ENCODE data around the gene CCHCR1. TPM values are rescaled to one million over a fixed set of nuclear protein-coding genes. Genes with fewer than 3 reads are reported as not detected.
A peak's percentile ranks its signal among the peaks of the same experiment; 100 is the strongest.

The CCHCR1 gene
- total and polyA plus RNA-seq, 2 of the 13 experiments (the other 11 are each of a cell fraction or from before 2014, with no cell fraction given) = 14.6 to 28.2 TPM

DNA sequence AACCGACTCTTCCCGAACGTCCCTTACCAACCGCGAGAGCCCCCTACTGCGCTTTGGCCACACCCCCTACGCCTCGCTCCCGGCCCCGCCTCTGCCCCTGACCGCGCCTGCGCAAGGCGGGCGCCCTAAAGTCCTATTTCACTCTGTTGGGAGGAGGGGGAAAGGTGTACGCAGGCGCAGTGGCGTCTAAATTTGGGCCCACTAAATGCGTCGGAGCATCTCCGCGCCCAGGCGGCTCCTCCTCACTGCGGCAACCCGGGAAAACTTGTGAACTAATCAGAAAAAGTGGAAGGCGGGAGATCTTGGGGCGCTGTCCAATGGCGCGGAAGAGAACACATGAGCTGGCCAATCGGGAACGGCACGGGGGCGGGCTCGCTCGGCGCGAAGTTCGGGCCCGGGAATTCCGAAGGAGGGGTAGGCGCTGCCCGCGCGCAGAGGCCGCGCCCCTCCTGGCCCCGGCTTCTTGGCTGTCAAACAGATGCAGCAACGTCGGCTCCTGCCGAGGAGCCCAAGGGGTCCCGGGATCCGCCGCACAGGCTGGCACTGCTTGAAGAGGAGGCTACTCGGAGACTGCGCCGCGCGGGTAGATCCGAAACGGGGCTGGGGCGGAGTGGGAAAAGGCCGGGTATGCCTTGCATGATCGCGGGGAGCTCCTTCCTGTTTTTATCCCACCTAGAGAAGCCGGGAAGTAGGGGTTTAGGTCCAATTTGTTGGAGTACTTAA is 699 bp upstream of the CCHCR1 start, which contains the start of gene TCF19 (continued):
- TF ChIP-seq, protein P1, sequence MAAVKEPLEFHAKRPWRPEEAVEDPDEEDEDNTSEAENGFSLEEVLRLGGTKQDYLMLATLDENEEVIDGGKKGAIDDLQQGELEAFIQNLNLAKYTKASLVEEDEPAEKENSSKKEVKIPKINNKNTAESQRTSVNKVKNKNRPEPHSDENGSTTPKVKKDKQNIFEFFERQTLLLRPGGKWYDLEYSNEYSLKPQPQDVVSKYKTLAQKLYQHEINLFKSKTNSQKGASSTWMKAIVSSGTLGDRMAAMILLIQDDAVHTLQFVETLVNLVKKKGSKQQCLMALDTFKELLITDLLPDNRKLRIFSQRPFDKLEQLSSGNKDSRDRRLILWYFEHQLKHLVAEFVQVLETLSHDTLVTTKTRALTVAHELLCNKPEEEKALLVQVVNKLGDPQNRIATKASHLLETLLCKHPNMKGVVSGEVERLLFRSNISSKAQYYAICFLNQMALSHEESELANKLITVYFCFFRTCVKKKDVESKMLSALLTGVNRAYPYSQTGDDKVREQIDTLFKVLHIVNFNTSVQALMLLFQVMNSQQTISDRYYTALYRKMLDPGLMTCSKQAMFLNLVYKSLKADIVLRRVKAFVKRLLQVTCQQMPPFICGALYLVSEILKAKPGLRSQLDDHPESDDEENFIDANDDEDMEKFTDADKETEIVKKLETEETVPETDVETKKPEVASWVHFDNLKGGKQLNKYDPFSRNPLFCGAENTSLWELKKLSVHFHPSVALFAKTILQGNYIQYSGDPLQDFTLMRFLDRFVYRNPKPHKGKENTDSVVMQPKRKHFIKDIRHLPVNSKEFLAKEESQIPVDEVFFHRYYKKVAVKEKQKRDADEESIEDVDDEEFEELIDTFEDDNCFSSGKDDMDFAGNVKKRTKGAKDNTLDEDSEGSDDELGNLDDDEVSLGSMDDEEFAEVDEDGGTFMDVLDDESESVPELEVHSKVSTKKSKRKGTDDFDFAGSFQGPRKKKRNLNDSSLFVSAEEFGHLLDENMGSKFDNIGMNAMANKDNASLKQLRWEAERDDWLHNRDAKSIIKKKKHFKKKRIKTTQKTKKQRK (IDR thresholded peaks at IDR 0.05; ENCODE audit: low read length) = peak; percentile 36; the same call in 1 of the 2 replicates
- TF ChIP-seq CHCHD3 (CRISPR knock-in tag; IDR thresholded peaks at IDR 0.05) (0 out of 2 replicates have a peak, but pooled peaks have one; percentile 18), ZNF136 (CRISPR knock-in tag; IDR thresholded peaks at IDR 0.05; ENCODE audit: low read depth) (peak; percentile 87), ZNF800 (CRISPR knock-in tag; IDR thresholded peaks at IDR 0.05) (no peak), ZNF274 (CRISPR knock-in tag; IDR thresholded peaks at IDR 0.05) (peak; percentile 10; the same call in 1 of the 2 replicates), NCOR1 (IDR thresholded peaks at IDR 0.05; ENCODE audit: borderline replicate concordance, low read length) (peak; percentile 76; the same call in 1 of the 2 replicates), BHLHE40 (IDR thresholded peaks at IDR 0.05; ENCODE audit: low read length) (peak; percentile 81; the same call in 1 of the 2 replicates), KMT2A (CRISPR knock-in tag; IDR thresholded peaks at IDR 0.05) (peak; percentile 30; the same call in 1 of the 2 replicates), FOXA3 (CRISPR knock-in tag; IDR thresholded peaks at IDR 0.05) (no peak; the same call in 1 of the 2 replicates), ZNF644 (CRISPR knock-in tag; IDR thresholded peaks at IDR 0.05; ENCODE audit: low read depth) (no peak), FIP1L1 (IDR thresholded peaks at IDR 0.05; ENCODE audit: borderline replicate concordance, insufficient read depth, low read depth, low read length) (0 out of 2 replicates have a peak, but pooled peaks have one; percentile 54), CBFB (CRISPR knock-in tag; IDR thresholded peaks at IDR 0.05) (peak; percentile 46; the same call in 1 of the 2 replicates), ZNF777 (CRISPR knock-in tag; IDR thresholded peaks at IDR 0.05) (no peak), DNMT1 (CRISPR knock-in tag; IDR thresholded peaks at IDR 0.05) (0 out of 2 replicates have a peak, but pooled peaks have one; percentile 72), RFXANK (CRISPR knock-in tag; IDR thresholded peaks at IDR 0.05) (no peak), HNRNPK (IDR thresholded peaks at IDR 0.05; ENCODE audit: low read depth, low read length, poor library complexity, severe bottlenecking) (peak; percentile 96), ZNF816 (CRISPR knock-in tag; IDR thresholded peaks at IDR 0.05; ENCODE audit: borderline replicate concordance) (peak; percentile 86; the same call in 1 of the 2 replicates), PTBP1 (IDR thresholded peaks at IDR 0.05; ENCODE audit: low read depth, low read length, poor library complexity, severe bottlenecking) (peak; percentile 32)
- TF ChIP-seq, protein P2, sequence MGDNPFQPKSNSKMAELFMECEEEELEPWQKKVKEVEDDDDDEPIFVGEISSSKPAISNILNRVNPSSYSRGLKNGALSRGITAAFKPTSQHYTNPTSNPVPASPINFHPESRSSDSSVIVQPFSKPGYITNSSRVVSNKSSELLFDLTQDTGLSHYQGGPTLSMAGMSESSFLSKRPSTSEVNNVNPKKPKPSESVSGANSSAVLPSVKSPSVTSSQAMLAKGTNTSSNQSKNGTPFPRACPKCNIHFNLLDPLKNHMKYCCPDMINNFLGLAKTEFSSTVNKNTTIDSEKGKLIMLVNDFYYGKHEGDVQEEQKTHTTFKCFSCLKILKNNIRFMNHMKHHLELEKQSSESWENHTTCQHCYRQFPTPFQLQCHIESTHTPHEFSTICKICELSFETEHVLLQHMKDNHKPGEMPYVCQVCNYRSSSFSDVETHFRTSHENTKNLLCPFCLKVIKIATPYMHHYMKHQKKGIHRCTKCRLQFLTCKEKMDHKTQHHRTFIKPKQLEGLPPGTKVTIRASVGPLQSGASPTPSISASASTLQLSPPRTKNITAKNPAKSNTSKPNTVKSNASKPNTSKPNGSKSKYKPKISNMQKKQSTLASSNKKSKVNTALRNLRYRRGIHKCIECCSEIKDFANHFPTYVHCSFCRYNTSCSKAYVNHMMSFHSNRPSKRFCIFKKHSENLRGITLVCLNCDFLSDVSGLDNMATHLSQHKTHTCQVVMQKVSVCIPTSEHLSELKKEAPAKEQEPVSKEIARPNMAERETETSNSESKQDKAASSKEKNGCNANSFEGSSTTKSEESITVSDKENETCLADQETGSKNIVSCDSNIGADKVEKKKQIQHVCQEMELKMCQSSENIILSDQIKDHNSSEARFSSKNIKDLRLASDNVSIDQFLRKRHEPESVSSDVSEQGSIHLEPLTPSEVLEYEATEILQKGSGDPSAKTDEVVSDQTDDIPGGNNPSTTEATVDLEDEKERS (CRISPR knock-in tag; IDR thresholded peaks at IDR 0.05) = no peak

Data from HepG2 (cell line).